Measurements from ENCODE around the gene TMEM129.

TMEM129 gene

DNA sequence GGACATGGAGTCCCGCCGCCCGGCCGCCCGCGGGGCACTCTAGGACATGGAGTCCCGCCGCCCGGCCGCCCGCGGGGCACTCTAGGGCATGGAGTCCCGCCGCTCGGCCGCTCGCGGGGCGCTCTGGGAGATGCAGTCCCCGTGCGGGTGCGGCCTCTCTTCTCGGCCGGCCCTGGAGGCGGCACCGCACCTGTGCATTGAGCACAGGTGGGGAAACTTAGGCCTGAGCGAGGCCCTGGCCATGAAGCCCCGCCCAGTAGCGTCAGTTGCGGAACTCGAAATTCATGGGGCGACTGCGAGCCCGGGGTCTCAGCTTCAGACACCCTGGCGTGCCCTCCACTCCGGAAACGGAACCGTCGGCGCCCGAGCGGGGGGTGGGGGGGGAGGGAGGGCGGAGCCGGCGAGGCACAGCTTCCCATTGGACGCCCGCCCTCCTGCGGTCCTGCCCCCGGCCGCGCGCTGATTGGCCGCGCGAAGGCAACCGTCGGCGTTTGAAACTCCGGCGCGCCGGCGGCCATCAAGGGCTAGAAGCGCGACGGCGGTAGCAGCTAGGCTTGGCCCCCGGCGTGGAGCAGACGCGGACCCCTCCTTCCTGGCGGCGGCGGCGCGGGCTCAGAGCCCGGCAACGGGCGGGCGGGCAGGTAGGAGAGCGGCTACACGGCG, at the start of gene TMEM129, which contains the start of gene TACC3:
Gene TMEM129 (minus strand): TSS at position 321 of the 663 bp plus-strand sequence. CDS start 486 bp downstream, outside the sequence.
Gene TACC3 (plus strand): TSS at position 519 of the 663 bp plus-strand sequence. CDS start 1,901 bp downstream, outside the sequence.
- peak; percentile 87 for DNase-seq

DNA sequence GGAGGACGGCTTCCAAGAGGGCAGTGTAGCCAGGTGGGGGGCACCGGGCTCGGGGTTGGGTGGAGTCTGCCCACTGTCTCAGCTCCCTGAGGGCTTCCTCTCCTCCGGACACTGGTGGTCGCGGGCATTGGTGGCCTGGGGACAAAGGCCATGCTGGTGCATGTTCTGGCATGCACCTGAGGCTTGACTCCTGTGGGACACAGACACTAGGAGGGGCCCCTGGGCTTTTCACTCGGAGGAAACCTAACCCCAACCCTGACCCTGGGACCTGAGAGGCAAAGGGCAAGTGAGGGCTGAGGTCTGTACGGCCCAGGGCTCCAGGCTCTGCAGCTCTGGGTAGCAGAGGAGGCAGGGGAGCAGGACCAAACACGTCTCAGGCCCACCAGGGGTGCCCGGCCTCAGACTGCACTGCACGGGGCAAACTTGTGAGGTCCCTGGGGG, 49.7 kb upstream of the TMEM129 start:
- DNase-seq: no peak

- DNase-seq: no peak
These were observed 49.1 kb upstream of the TMEM129 start for GRCh38 chr4:1770245-1770644.

DNA sequence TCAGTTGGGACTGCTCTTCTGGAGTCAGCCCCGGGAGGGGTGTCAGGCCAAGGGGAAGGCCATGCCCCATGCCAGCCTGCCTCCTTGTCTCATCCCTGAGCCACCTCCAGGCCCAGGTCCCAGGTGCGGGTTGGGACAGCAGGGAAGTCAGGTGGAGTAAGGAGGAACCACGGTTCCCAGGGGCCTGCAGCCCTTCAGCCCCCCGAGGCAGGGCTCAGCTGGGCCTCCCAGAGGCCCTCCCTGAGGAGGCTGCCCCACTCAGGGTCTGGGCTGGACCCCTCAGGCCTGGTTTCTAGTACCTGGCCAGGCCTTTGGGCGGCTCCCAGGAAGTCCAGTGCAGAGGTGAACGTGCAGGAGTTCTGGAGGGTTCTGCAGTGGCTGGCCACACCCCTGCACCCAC, 48.6 kb upstream of the TMEM129 start:
- no peak for DNase-seq

- no peak for DNase-seq
These were observed 47.4 kb upstream of the TMEM129 start for GRCh38 chr4:1768367-1769034.

DNA sequence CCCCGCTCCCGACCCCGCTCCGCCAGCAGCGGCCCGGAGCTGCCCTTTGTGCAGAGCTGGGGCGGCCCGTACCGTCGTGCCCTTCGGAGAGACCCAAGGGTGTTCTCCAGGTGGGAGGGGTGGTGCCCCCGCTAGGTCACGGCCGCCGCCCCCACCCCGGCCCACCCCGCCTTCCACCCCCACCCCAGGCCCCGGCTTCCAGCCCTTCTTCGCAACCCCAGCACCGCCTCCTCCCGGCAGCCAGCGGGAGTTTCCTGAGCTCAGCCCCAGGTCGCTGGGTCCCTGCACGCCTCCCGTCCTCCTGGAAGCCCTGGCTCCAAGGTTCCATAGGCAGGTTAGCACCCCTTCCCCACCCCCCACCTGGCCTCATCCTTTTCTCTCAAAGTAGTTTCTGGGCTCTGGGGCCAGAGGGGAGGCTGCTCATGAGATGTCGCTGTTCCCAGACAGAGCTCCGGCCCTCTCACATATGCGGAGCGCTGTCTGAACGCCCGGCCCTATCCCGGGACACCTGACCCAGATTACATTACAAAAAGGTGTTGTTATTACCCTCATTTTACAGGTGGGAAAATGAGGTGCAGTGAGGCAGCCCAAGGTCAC, 46.7 kb upstream of the TMEM129 start:
- DNase-seq: no peak

DNA sequence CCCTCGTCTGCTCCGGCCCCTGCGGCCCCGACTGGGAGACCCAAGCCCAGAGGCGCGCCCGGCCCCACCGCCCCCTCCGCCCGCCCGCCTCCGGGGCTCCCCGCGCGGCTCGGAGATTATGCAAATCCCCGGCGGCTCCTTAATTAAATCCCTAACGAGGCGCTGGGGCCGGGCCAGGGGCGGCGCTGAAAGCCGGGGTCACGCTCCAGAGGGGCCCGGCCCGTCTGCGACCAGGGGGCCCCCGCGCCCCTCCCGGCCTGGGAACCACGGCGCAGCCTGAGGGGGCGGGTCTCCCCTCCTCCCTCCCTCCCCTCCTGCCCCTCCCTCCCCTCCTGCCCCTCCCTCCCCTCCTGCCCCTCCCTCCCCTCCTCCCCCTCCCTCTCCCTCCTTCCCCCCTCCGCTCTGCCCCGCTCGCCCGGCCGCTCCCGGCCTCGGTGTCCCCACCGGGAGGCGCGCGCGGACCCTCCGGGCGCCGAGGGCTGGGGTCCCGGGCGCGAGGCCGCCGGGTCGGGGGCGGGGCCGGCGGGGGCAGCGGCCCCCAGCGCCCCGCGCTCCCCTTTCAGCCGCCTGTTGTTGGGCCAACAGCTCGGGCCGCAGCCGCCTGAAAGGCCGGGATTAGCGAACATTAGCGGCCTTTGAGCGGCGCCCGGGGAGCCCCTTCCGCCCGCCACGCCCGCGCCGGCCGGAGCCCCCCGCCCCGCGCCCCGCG, 46.1 kb upstream of the TMEM129 start:
- DNase-seq: no peak

GRCh38 chr4:1766106-1767060, 45.3 kb upstream of the TMEM129 start:
- DNase-seq: no peak

DNA sequence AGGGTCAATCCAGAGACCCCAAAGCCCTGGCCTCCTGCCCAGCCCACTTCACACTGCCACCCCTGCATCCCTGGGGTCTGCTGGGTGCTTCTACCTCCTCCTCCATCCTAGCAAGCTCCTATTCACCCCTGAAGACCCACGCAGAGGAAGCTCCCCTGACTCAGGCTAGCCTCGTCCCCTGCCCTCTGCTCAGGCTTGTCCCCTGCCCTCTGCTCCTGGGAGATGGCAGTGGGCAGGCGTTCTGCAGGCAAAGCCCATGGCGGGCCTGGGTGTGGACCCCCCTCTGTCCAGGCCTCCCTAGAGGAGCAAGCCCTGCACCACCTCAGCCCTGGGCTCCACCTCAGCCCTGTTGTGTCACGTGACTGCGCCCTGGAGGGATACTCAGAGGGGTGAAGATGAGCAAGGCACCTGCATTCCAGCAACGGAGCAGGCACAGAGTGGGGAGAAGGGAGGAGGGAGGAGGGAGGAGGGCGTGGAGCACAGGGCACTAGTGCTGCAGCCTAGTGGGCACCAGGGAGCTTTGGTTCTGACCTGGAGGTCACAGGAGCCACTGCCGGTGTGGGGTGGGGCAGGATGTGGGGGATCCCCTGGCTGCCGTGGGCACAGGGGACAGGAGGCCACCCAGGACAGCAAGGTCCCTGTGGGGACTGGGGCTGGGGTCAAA, 44.4 kb upstream of the TMEM129 start:
- DNase-seq: no peak

- no peak for DNase-seq
These were observed 43.5 kb upstream of the TMEM129 start for GRCh38 chr4:1764670-1765069.

- DNase-seq: no peak
These were observed 42.5 kb upstream of the TMEM129 start for GRCh38 chr4:1763550-1764080.

DNA sequence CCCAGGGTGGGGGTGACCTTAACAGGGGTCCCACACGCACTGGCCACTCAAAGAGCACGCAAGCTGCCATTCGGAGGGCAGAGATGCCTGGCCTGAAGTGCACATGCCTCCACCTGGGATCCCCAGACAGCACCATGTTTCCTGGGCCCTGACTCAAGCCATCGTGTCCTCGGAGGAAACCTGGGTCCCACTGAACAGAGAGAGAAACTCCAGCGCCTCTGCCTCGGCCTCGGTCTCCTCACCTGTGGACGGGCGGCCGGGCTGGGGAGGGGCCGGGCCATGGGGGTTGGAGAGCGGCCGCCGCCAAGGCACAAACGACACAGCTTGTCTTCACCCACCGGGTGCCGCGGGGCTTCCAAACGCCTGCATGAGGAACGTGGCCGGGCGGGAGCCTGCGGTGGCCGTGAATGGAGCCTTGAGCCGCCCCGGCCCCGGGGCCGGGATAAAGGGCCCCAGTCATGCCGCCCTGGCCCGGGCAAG, 42.0 kb upstream of the TMEM129 start:
- no peak for DNase-seq

GRCh38 chr4:1762264-1763010, 41.3 kb upstream of the TMEM129 start:
- DNase-seq: no peak

DNA sequence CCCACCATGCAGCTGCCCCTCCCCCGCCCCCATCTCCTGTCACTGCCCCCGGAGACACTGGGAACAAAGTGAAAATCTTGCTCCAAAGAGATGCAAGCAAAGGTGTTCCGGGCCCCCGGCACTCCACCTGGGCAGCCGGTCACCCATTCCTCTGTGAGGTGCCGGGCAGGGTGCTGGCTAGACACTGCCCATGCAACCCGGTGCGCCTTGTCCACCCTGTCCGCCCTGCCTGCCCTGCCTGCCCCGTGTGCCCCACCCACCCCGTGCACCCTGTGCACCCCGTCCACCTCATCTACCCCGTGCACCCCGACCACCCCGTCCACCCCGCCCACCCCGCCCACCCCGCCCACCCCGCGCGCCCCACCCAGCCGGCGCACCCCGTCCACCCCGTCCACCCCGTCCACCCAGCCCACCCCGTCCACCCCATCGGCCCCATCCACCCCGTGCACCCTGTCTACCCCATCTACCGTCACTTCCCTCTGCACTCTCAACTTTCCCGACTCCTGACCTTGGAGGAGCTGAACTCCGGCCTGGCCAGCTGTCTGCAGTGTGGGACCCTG, 40.1 kb upstream of the TMEM129 start:
- no peak for DNase-seq

DNA sequence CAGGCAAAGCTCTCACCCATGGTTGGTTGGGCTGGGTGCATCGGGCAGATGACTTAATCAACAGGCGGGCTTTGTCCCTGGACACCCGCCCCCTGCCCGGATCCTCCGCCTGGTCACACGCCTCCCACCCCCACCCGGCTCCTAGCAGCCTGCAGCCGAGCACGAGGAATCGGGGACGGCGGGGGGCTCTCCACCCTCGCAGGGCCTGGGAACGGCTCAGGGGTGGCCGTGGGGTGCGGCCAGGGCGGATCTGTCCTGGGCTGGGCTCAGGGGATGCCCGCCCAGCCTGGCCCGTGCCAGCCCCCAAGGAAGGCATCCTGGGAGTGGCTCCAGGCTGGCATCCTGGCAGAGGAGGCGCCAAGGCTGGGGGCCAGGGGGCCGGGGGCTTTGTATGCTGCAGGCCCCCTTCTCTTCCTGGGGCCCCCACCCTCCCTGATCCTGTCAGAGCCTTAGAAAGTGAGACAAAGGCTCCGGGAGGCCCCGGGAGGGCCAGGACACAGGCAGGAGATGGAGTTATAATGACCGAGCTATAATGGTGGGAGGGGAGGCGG, 39.5 kb upstream of the TMEM129 start:
- DNase-seq: no peak

- DNase-seq: no peak
These were observed 38.7 kb upstream of the TMEM129 start for GRCh38 chr4:1759818-1760223.

DNA sequence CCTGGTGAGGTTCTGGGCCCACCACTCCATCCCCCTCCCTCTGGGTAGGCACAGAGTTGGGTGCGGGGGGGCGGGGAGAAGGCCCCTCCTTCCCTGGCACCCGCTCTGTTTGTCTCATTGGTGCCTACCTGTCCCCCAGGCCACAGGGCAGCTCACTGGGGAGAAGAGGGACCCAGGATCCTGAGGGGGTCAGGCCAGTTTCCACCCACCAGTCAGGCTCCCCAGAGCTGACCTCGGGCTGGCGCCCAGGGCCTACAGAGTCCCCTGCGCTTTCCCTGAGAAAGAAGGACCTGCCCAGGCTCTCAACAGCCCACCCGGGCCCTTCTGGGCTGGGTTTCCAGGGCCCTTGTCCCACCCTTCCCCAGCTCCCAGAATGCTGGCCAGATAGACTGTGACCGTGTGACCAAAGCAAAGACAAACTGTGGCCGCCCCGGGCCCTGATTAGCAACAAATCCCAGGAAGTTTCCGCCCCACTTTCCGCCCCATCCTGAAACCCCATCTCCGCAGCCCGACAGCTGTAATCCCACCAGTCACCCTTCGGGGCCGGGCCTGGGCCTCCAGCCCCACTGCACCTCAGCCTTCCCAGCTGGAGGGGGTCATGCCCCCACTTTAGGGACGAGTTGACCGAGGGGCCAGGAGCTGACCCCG, 38.2 kb upstream of the TMEM129 start:
- DNase-seq: no peak

DNA sequence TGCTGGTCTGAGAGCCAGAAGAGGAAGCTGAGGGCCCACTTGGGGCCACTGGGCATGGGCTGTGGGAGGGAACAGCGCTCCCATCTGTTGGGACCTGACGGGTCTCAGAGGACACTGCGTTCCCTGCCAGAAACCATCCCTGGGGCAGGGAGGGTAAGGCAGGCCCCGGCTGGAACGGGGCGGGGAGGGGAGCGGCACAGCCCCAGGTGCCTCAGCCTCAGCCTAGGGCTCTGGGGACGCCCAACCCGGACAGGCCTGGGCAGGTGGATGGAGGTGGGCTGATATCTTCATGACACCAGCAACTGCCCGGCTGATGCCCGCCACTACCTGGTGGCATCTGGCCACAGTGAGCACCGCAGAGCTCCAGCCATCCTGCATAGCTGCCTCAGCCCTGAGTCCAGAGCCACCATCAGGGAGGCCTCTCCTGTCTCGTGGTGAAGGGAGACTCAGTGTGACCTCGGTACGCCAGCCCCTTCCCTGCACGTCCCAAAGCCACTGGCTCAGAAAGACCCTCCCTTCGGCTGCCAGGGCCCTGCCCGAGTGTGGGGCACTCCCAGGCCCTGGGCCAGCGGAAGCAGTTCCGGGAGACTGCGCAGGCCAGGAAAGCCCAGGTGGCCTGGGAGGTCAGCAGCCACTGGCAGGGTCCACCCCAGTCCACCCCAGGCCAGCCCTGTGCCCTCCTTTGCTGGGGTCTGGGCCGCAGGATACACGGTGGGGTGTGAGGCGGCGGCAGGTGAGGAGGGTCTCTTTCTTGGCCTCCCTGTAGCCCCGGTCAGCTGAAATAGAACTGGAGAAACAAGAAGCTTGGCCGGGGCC, 37.4 kb upstream of the TMEM129 start:
- no peak for DNase-seq
